ENCODE results near the gene ANP32E.

ANP32E gene

GRCh38 chr1:150268705-150269403 lies 32.9 kb upstream of the ANP32E start, which contains the start of gene APH1A:
APH1A (minus strand) TSS chr1:150269016; CDS start chr1:150268810, 206 bp downstream.
- Histone ChIP-seq H3K79me2 (ENCODE audit: low read length) (peaks cover 47% of the 10 kb centered on the region), H3K36me3 (replicated peaks; ENCODE audit: insufficient read depth, low read length) (peaks cover 16% of the 10 kb centered on the region), H3K9ac (ENCODE audit: low read length) (peak within 1 kb of the TSS; percentile 96), H3K9me3 (replicated peaks; ENCODE audit: insufficient read depth, low read length) (no peaks in the 10 kb centered on the region), H3K9me2 (replicated peaks; ENCODE audit: insufficient read depth, low read length) (no peaks in the 10 kb centered on the region), H4K20me1 (ENCODE audit: insufficient read depth, low read length) (no peaks in the 10 kb centered on the region), H3K27me3 (replicated peaks; ENCODE audit: insufficient read depth, low read length) (no peaks in the 10 kb centered on the region), H3K27ac (ENCODE audit: low read length) (peak within 1 kb of the TSS; percentile 77), H2AFZ (ENCODE audit: low read length) (peak within 1 kb of the TSS; percentile 71), H3K4me2 (ENCODE audit: low read depth, low read length) (peak within 1 kb of the TSS; percentile 85), H3K4me3 (ENCODE audit: low read length) (peak within 1 kb of the TSS; percentile 88), H3F3A (ENCODE audit: insufficient read depth, low read length) (peaks cover 4% of the 10 kb centered on the region; the same call in 1 of the 2 replicates), H3K4me1 (ENCODE audit: low read length) (peaks cover 8% of the 10 kb centered on the region)
- TF ChIP-seq EZH2phosphoT487 (IDR thresholded peaks at IDR 0.05; ENCODE audit: low read length) = no peak
- no peak for TF ChIP-seq EZH2 (optimal IDR thresholded peaks at IDR 0.05; ENCODE audit: low read depth, low read length)
- TF ChIP-seq, protein P1, sequence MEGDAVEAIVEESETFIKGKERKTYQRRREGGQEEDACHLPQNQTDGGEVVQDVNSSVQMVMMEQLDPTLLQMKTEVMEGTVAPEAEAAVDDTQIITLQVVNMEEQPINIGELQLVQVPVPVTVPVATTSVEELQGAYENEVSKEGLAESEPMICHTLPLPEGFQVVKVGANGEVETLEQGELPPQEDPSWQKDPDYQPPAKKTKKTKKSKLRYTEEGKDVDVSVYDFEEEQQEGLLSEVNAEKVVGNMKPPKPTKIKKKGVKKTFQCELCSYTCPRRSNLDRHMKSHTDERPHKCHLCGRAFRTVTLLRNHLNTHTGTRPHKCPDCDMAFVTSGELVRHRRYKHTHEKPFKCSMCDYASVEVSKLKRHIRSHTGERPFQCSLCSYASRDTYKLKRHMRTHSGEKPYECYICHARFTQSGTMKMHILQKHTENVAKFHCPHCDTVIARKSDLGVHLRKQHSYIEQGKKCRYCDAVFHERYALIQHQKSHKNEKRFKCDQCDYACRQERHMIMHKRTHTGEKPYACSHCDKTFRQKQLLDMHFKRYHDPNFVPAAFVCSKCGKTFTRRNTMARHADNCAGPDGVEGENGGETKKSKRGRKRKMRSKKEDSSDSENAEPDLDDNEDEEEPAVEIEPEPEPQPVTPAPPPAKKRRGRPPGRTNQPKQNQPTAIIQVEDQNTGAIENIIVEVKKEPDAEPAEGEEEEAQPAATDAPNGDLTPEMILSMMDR (IDR thresholded peaks at IDR 0.05; ENCODE audit: low read length) = no peak
- DNase-seq = peak; percentile 98

DNA sequence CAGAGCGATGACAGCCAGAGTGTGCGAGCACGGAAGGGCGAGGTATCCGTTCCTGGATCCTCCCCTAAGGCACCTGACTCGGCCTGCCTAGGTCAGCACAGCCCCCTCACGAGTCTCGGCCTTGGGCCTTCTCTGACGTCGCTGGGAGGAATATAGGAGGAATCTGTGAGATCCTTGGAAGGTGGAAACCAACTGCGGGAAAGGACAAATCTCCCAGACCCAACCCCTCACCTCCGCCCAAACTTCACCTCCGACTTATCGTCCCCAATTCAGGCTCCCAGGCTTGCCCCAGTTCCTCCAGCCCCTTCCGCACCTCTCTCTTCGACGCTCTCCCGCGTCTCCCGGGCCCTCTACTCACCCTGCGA lies 32.4 kb upstream of the ANP32E start:
- H3K27ac ChIP-seq (ENCODE audit: low read length) = peak overlapping the region; percentile 77
- H3K27me3 ChIP-seq (replicated peaks; ENCODE audit: insufficient read depth, low read length) = no peaks in the 10 kb centered on the region
- H3F3A ChIP-seq (ENCODE audit: insufficient read depth, low read length) = peaks cover 4% of the 10 kb centered on the region; the same call in 1 of the 2 replicates
- peak overlapping the region; percentile 85 for H3K4me2 ChIP-seq (ENCODE audit: low read depth, low read length)
- peaks cover 47% of the 10 kb centered on the region for H3K79me2 ChIP-seq (ENCODE audit: low read length)
- peak overlapping the region; percentile 96 for H3K9ac ChIP-seq (ENCODE audit: low read length)
- H3K36me3 ChIP-seq (replicated peaks; ENCODE audit: insufficient read depth, low read length) = peaks cover 16% of the 10 kb centered on the region
- H3K9me2 ChIP-seq (replicated peaks; ENCODE audit: insufficient read depth, low read length) = no peaks in the 10 kb centered on the region
- H3K4me3 ChIP-seq (ENCODE audit: low read length) = peak overlapping the region; percentile 88
- TF ChIP-seq EZH2phosphoT487 (IDR thresholded peaks at IDR 0.05; ENCODE audit: low read length) = no peak
- TF ChIP-seq, protein P1 (IDR thresholded peaks at IDR 0.05; ENCODE audit: low read length) = no peak
- no peak for TF ChIP-seq EZH2 (optimal IDR thresholded peaks at IDR 0.05; ENCODE audit: low read depth, low read length)
- DNase-seq = peak; percentile 82
- peaks cover 8% of the 10 kb centered on the region for H3K4me1 ChIP-seq (ENCODE audit: low read length)
- H2AFZ ChIP-seq (ENCODE audit: low read length) = peak overlapping the region; percentile 59
- H4K20me1 ChIP-seq (ENCODE audit: insufficient read depth, low read length) = no peaks in the 10 kb centered on the region
- no peaks in the 10 kb centered on the region for H3K9me3 ChIP-seq (replicated peaks; ENCODE audit: insufficient read depth, low read length)

- TF ChIP-seq EZH2 (optimal IDR thresholded peaks at IDR 0.05; ENCODE audit: low read depth, low read length) (no peak), EZH2phosphoT487 (IDR thresholded peaks at IDR 0.05; ENCODE audit: low read length) (no peak)
- TF ChIP-seq, protein P1 (IDR thresholded peaks at IDR 0.05; ENCODE audit: low read length) = no peak
- Histone ChIP-seq H3K27me3 (replicated peaks; ENCODE audit: insufficient read depth, low read length) (no peaks in the 10 kb centered on the region), H3K36me3 (replicated peaks; ENCODE audit: insufficient read depth, low read length) (peaks cover 16% of the 10 kb centered on the region), H3K9me2 (replicated peaks; ENCODE audit: insufficient read depth, low read length) (no peaks in the 10 kb centered on the region), H2AFZ (ENCODE audit: low read length) (peak overlapping the region; percentile 59), H3K9ac (ENCODE audit: low read length) (peak overlapping the region; percentile 96), H3K4me1 (ENCODE audit: low read length) (peaks cover 8% of the 10 kb centered on the region), H3K9me3 (replicated peaks; ENCODE audit: insufficient read depth, low read length) (no peaks in the 10 kb centered on the region), H3K79me2 (ENCODE audit: low read length) (peaks cover 47% of the 10 kb centered on the region), H3K27ac (ENCODE audit: low read length) (peak overlapping the region; percentile 77), H3K4me3 (ENCODE audit: low read length) (peak overlapping the region; percentile 88), H4K20me1 (ENCODE audit: insufficient read depth, low read length) (no peaks in the 10 kb centered on the region), H3K4me2 (ENCODE audit: low read depth, low read length) (peak overlapping the region; percentile 85), H3F3A (ENCODE audit: insufficient read depth, low read length) (peaks cover 4% of the 10 kb centered on the region; the same call in 1 of the 2 replicates)
- DNase-seq = no peak
Measured at GRCh38 chr1:150267896-150268295, 32.0 kb upstream of the ANP32E start.
